RKO (cell line): ENCODE measurements around the gene NLRX1.
"Not testable (repeated sequence)": the region's sequence is repeated elsewhere in the genome, so short reads cannot be mapped to it uniquely, and the experiment has no call there.

Experiments used
- DNase-seq: peaks from one replicate; pipeline ENCODE4 v3.0.0-alpha.2; 2016; ENCODE audit warnings: low spot score

The NLRX1 gene

GRCh38 chr11:119168471-119169281 is at the start of gene NLRX1:
Gene NLRX1, plus strand, starts transcription at chr11:119168725. Its CDS starts 2,679 bp downstream, at chr11:119171404.
- peak; percentile 90 for DNase-seq

GRCh38 chr11:119118946-119119345 is 49.6 kb upstream of the NLRX1 start:
- no peak for DNase-seq

- DNase-seq = peak; percentile 39
Measured at GRCh38 chr11:119120639-119121007, 47.9 kb upstream of the NLRX1 start.

GRCh38 chr11:119121008-119121810 is 47.3 kb upstream of the NLRX1 start, which contains the start of gene HINFP:
Gene HINFP, plus strand, starts transcription at chr11:119121580. Its CDS starts 5,365 bp downstream, at chr11:119126945.
- peak; percentile 99 for DNase-seq

- no peak for DNase-seq
Measured at GRCh38 chr11:119121811-119122124, 46.8 kb upstream of the NLRX1 start.

- DNase-seq = no peak
Measured at GRCh38 chr11:119125821-119126220, 42.7 kb upstream of the NLRX1 start.

- no peak for DNase-seq
Measured at GRCh38 chr11:119126675-119127268, 41.8 kb upstream of the NLRX1 start.

- DNase-seq = no peak
Measured at GRCh38 chr11:119130662-119131061, 37.9 kb upstream of the NLRX1 start.

GRCh38 chr11:119134389-119134978 is 34.0 kb upstream of the NLRX1 start:
- DNase-seq = no peak

GRCh38 chr11:119139276-119139675 is 29.2 kb upstream of the NLRX1 start:
- DNase-seq = not testable (repeated sequence)

- DNase-seq = peak; percentile 85
Measured at GRCh38 chr11:119144825-119145486, 23.6 kb upstream of the NLRX1 start.

- no peak for DNase-seq
Measured at GRCh38 chr11:119145551-119145950, 23.0 kb upstream of the NLRX1 start.

- DNase-seq = no peak
Measured at GRCh38 chr11:119147604-119148333, 20.8 kb upstream of the NLRX1 start.

- no peak for DNase-seq
Measured at GRCh38 chr11:119148720-119149017, 19.9 kb upstream of the NLRX1 start.

- DNase-seq = no peak
Measured at GRCh38 chr11:119149018-119149785, 19.3 kb upstream of the NLRX1 start, which contains the start of gene ABCG4. Gene ABCG4, plus strand, starts transcription at chr11:119149052. Its CDS starts 914 bp downstream, at chr11:119149966.

GRCh38 chr11:119149786-119150275 is 18.7 kb upstream of the NLRX1 start:
- no peak for DNase-seq

GRCh38 chr11:119152043-119152442 is 16.5 kb upstream of the NLRX1 start:
- no peak for DNase-seq

GRCh38 chr11:119152604-119153003 is 15.9 kb upstream of the NLRX1 start:
- no peak for DNase-seq

GRCh38 chr11:119153049-119153818 is 15.3 kb upstream of the NLRX1 start:
- DNase-seq = peak; percentile 41
